22Rv1 (cell line): ENCODE results near the gene NBPF20.
"Not testable (repeated sequence)": the region's sequence is repeated elsewhere in the genome, so short reads cannot be mapped to it uniquely, and the experiment has no call there.

ENCODE experiments used
- CTCF ChIP-seq: fragments of 450-650 bp; IDR thresholded peaks from 2 replicates; pipeline ENCODE4 v1.5.1; 2017; ENCODE audit warnings: mild to moderate bottlenecking
- ZFX ChIP-seq: fragments of 450-650 bp; IDR thresholded peaks from 2 replicates; pipeline ENCODE4 v1.6.1; 2017; ENCODE audit warnings: antibody characterized with exemption, borderline replicate concordance

DNA sequence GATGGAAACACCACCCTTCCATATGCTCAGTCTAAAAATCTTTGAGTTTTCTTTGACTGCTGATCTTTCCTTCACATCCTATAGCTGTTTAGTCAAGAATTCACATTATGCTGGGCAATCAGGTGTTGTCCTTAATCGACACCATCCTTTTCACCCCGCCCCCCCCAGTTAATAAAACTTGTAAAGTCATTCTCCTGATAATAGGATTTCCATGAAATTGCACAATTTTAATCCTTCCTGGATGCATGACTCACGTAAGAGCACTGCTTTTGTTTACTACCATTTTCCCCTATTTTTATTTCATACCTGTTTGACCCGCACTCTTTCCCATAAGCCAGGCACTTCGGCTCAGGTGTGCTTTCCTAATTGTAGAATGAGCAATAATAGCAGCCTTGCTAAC is 16.9 kb upstream of the NBPF20 start:
- not testable (repeated sequence) for TF ChIP-seq CTCF, ZFX
